Transverse colon (tissue), 3 donors: ENCODE measurements around the gene CRYZL1.

ENCODE experiments used
- POLR2A ChIP-seq: fragments of 450-650 bp; IDR thresholded peaks from one replicate; pipeline ENCODE4 v1.6.1; 2016; ENCODE audit warnings: antibody characterized with exemption, mild to moderate bottlenecking, moderate library complexity
- TF ChIP-seq, protein P1 (sequence below), 5 experiments: fragments of 200-600 bp in 3 of 5; fragments of 450-650 bp in 2 of 5; sonication (generic) in 3 of 5; IDR thresholded peaks; 1 replicate in 2 of 5; 2 replicates in 3 of 5; pipeline ENCODE4 v1.5.1; 2016 to 2017; ENCODE audit warnings: antibody characterized with exemption in 5 of 5, inconsistent platforms in 3 of 5, mild to moderate bottlenecking in 2 of 5, moderate library complexity in 1 of 5

DNA sequence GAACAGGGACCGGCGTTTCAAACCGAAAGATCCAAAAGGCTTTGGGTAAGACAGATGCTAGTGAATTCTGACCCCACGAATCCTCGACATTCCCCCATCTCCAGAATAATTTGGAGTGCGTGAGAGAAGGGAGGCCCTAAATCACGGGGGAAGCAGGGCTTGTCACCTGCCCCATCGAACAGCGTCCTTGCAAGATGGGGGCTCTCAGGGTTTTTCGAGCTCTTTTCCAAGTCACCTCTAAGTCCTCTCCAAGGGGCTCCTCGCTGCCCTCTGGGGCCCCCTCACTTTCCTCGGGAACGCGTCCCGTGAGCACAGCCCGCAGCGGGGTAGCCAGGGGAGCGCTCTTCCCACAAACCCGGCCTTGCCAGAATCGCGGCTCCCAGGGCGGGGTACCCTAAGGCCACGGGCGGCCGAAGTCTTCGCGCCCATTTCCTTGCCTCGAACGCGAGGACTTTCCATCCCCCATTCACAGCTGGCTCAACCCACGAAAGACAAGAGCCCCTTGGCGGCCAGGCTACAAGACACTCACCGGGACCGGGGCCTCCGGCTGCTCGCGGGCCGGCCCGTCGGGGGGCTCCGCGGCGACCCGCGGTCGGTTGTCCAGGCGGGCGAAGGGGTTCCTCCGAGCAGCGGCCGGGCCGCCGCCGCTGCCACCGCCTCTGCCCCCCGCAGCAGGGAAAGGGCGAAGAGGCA is 53.6 kb downstream of the CRYZL1 start:
- TF ChIP-seq, protein P1, sequence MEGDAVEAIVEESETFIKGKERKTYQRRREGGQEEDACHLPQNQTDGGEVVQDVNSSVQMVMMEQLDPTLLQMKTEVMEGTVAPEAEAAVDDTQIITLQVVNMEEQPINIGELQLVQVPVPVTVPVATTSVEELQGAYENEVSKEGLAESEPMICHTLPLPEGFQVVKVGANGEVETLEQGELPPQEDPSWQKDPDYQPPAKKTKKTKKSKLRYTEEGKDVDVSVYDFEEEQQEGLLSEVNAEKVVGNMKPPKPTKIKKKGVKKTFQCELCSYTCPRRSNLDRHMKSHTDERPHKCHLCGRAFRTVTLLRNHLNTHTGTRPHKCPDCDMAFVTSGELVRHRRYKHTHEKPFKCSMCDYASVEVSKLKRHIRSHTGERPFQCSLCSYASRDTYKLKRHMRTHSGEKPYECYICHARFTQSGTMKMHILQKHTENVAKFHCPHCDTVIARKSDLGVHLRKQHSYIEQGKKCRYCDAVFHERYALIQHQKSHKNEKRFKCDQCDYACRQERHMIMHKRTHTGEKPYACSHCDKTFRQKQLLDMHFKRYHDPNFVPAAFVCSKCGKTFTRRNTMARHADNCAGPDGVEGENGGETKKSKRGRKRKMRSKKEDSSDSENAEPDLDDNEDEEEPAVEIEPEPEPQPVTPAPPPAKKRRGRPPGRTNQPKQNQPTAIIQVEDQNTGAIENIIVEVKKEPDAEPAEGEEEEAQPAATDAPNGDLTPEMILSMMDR (IDR thresholded peaks at IDR 0.05) = no peak
- TF ChIP-seq POLR2A = no peak
